ENCODE measurements around the gene TNRC6C.

Gene TNRC6C, protein sequence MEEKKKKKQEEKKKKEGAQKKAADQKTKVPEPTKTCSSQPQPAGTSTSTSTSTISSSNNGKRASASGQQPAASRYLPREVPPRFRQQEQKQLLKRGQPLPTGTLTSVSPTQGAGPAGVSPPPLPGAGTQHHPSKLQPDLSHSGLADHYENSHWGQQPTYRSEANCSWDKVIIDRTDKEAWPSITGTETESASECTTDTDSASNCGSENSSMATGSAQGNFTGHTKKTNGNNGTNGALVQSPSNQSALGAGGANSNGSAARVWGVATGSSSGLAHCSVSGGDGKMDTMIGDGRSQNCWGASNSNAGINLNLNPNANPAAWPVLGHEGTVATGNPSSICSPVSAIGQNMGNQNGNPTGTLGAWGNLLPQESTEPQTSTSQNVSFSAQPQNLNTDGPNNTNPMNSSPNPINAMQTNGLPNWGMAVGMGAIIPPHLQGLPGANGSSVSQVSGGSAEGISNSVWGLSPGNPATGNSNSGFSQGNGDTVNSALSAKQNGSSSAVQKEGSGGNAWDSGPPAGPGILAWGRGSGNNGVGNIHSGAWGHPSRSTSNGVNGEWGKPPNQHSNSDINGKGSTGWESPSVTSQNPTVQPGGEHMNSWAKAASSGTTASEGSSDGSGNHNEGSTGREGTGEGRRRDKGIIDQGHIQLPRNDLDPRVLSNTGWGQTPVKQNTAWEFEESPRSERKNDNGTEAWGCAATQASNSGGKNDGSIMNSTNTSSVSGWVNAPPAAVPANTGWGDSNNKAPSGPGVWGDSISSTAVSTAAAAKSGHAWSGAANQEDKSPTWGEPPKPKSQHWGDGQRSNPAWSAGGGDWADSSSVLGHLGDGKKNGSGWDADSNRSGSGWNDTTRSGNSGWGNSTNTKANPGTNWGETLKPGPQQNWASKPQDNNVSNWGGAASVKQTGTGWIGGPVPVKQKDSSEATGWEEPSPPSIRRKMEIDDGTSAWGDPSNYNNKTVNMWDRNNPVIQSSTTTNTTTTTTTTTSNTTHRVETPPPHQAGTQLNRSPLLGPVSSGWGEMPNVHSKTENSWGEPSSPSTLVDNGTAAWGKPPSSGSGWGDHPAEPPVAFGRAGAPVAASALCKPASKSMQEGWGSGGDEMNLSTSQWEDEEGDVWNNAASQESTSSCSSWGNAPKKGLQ (N-terminal part only)

DNA sequence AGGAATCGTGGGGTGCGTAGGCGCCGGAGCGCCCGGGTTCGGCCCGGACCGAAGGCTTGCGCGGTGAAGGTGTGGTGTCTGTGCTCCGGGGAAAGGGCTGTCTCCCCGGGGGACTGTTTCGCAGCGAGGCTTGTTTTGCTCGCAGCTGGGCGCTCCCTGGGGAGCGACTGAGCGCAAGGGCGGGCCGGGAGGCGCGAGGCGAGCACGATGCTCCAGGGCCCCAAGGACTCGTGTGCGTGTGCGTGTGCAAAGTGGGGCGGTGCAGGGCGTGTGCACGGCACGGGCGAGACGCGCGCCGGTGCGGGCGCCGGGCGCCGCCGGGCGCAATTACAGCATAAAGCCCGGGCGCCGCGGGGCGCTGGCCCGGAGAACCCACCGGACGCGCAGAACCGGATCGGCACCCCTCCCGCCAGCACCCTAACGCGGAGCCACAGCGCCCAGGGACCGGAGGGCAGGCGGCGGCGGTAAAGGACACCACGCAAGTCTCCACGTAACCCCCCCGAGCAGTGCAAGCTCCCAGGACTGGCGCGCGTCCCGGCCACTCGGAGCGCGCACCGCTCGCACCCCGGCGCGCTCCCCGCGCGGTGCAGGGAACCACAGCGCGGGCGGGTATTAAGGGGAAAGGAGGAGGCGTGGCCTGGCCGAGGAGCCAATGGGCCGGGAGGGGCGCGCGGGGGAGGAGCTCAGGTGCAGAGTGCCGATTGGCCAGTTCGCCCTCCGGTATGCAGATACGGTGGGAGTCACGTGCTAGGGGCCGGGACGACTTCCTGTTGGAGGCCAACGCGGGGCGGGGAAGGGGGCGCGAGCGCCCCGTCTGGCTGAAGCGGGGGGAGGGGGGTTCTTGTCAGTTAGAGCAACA lies at the start of gene TNRC6C:
TNRC6C (plus strand) TSS at position 847 of the 859 bp plus-strand sequence. CDS start 45,504 bp downstream, outside the sequence.
- DNase-seq (ENCODE audit: low read depth), result peak; percentile 98

DNA sequence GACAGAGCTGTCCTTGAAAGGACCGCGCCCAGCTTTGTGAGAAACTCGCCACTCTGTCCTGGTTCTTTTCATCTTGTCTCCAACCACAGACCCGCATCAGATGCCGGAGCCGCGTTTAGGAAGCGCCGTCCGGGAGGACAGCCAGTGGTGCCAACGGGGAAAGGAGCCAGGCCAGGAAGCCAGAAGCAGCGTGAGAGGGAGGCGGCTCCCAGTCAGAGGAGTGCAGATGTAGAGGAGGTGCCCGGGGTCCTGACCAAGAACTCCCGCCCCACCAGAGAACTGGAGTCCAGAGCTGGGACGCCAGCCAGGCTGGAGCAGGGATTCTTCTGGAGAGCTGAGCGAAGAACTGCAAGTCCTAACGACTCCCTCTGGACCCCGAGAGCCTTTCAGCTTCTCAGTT lies 49.3 kb upstream of the TNRC6C start:
- DNase-seq (ENCODE audit: low read depth), result no peak

DNA sequence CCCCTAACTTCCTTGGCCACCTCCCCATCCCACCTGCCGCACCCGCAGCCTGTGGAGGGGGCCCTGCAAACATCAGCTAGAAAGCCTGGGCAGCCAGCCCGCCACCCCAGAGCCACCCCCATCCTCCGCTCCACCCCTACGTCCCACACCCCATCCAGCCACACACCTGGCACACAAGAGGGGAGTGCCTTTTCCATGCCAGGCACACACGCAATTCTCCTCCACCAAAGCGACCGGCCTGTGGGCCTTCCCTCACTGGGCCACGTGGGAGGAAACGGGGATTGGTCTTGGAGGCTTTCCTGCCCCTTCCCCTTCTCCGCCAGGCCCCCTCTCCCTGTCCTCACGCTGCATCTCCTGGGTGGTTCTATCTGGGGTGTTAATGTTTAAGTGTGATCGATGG lies 48.7 kb upstream of the TNRC6C start:
- DNase-seq (ENCODE audit: low read depth), result no peak

DNA sequence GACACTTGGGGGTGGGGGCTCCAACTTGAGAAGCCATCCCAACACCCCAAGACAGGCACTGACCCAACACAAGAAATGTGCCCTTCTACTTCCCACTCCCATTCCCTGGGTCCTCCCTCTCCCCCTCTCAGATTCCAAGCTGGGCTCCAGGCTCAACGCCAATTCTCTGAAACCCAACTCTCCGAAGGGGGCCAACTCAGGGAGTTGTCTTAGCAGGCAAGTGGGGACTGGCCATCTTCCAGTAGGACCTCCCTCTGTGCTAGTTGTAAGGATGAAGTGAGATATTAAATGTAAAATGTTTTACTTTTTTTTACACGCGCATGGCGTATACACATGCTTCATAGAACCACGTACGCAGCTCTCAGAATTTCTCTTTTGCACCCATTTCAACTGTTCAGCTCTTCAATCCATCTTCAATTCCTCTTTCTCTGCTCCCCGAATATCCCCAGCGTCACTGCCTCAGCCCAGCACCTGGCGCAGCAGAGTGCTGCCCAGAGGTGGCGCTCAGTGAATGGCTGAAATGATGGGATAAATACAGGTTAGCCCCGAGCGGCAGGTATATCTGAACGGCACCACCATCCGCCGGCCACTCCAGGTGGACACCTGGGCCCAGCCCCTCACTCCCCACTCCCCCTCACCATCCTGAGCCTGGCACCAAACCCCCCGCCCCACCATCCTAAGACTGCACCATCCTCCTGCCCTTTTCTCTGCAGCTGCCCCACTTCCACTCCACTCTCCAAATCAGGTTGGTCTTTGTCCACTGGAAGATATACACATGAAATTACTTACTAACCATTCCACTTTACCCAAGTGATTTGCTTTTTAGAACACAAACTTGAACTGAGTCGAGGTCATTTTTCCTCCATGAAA lies 43.9 kb upstream of the TNRC6C start:
- no peak for DNase-seq (ENCODE audit: low read depth)

DNA sequence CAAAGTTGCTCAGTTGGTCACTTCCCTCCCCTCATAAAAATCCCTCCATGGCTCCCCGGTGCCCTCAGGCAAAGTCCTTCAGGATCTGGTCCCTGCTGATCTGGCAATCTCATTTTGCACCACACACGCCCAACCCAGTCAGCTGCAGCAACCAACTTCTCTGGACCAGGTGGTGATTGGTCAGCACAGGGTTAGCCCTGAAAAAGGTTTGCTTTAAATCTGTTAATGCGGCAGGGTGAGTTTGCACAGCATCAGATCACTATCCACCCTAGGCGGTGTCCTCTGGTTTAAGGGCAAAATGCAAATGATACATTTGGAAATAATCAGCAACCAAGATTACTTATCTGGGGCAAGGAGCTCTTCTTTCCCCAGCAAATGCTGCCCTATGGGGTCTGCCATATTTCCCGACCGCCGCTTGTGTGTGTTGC lies 42.9 kb upstream of the TNRC6C start:
- DNase-seq (ENCODE audit: low read depth), result no peak

DNA sequence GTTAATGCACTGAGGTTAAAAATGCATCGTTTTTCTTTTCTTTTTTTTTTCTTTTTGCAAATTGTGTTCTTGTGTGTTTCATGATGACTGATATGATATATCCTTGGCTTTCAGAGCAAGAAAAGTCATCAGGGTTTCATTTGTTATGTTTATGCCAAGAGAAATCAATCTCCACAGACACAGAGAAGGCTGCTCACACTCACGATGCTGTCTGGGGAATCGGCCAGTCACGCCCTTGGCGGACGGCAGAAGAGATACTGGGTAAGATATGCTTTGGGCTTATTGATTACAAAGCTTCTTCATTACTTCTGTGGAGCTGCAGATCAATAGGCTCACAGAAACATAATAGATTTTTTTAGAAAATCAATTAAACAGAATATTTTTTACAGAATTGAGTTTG lies 42.2 kb upstream of the TNRC6C start:
- no peak for DNase-seq (ENCODE audit: low read depth)

DNA sequence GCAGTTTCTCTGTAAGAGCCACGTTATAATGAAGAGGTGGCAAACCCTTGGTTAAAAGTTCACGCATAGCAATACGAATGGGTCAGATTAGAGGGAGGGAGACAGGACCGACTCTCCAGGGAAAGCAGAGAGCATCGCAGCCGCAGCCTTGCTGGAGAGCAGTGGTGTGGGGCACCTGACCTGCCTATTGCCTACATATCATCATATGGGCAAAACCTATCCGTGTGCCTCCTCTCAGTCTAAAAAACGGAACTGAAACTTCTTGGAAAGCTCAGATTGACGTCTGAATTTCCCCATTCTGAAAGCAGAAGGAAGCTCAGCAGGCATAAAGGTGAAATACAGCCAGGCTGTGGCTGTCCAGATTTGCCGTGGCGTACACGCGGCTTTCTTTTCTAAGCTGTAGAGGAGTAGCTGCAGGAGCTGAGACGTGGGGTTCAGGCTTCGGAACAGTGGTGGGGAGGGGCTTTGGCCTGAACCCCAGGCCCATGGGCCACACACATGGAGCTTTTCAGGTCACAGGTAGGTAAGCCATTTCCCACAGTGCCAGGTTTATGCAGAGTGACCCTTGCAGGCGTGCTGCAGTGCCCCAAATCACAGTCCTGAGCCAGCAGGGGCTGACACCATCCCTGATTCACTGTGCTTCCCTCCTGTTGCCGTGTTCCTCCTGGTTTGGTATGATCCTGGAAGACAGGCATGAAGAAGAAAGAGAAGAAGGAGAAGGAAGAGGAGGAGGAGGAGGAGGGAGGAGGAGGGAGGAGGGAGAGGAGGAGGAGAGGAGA lies 41.6 kb upstream of the TNRC6C start:
- DNase-seq (ENCODE audit: low read depth), result no peak

DNA sequence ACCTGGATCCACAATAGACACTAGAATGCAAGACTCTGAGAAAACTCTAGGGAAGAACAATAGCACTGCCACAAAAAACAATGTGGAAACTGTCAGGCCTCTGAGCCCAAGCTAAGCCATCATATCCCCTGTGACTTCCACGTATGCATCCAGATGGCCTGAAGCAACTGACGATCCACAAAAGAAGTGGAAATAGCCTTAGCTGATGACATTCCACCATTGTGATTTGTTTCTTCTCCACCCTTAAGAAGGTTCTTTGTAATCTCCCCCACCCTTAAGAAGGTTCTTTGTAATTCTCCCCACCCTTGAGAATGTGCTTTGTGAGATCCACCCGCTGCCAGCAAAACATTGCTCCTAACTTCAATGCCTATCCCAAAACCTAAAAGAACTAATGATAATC lies 39.2 kb upstream of the TNRC6C start:
- DNase-seq (ENCODE audit: low read depth), result no peak

DNA sequence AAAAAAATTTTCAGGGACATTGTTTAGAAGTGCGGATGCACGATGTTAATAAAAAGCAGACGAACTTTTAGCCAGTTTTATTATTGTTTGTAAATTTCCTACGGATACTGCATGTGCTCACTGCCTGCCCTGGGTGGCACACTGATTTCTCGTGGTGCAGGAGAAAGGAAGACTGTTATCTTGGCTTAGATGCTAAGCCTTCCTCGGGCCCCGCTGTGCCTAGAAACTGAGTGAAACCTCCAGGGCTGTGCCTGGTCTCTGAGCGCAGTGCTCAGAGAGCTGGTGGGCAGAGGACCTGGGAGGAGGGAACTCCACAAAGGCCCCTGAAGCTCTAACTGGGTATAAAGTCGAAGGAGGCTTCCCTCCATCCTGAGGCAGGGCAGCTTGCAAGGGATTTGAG lies 35.4 kb upstream of the TNRC6C start:
- no peak for DNase-seq (ENCODE audit: low read depth)

DNA sequence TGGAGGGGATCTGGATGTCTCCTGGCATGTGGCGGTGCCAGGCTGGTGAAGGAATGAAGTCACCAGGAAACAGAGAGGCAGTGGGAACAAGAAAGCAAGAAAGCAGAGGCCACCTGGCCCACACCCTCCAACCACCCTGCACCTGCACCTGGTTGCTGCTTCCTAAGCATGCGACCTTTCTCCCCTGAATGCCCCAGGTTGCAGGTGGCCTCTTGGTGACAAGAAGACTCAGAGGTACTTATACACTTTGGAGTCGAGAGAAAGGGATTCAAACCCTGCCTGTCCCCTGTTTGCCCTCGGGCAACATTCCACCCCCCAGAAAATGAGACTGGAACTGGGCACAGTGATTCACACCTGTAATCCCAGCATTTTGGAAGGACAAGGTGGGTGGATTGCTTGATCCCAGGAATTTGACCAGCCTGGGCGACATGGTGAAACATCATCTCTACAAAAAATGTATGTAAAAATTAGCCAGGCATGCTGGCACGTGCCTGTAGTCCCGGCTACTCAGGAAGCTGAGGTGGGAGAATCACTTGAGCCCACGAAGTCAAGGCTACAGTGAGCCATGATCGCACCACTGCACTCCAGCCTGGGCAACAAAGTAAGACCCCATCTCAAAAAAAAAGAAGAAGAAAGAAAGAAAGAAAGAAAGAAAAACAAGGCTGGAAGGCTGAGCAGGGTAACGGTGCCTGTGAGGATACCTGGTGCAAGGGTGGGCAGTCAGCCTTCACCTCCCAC lies 34.6 kb upstream of the TNRC6C start:
- no peak for DNase-seq (ENCODE audit: low read depth)

DNA sequence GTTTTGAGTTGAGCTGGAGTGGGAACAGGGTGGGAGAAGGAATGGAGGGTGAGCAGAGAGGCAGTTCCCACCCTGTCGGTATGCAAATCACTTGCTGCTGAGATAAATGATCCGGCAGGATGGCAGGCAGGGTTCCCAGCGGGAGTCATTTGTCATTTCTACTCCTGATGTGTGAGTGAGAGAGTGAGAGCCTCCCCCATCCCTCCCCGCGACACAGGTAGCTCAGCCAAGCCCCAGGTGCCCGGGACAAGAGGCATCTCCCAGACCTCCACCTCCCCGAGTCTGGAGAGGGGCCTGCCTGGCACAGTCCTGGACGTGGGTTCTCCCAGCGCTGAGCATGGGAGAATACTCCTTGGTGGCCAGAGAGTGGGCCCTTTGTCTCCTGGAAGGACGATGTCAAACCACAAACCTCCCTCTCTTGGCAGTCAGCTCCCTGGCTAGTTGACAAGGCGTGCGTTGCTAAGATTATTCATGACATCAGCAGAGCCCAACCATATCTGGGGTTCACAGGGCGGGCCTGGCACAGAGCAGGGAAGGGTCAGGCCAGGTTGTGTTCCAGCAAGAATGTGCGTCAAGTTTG lies 33.7 kb upstream of the TNRC6C start:
- peak; percentile 54 for DNase-seq (ENCODE audit: low read depth)

DNA sequence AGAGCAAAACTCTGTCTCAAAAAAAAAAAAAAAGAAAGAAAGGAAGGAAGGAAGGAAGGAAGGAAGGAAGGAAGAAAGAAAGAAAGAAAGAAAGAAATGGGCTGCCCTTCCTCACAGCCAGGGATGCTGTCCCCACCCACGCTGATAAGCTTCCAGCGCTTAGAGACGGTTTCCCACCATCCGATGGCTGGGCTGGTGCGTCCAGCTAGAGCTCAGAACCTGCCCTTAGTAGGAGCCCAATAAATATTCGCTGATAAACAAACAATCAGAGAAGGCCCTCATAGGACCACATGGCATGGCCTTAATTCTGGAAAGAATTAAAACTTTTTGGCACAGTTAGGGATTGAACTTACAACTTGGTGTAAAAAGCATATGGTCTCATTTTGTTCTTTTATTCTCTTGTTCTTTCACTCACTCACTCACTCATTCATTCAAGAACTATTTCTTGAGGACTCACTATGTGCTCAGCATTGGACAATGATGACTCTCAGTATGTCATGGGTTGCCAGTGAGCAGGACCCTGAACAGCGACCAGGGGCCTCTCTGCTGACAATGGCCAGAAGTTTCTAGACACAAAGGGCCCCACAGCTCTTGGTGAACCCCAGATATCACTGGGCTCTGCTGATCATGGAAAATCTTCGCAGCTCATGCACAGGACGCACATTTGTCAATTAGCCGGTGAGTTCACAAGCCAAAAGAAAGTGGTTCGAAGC lies 32.5 kb upstream of the TNRC6C start:
- no peak for DNase-seq (ENCODE audit: low read depth)

DNA sequence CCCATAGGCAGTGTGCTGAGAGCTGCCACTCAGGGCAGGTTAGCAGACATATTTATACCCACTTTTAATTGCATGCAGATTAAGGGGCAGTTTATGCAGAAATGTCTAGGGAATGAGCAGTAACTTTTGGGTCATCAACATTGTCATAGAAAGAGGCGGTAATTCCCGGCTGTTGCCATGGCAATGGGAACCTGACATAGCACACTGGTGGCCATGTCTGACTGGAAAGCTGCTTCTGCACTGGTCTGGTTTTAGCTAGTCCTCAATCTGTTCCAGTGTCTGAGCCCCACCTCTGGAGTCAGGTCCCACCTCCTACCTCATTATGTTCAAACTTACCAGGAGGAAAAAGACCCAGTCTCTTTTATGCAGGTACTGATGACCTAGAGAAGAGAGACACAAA lies 31.5 kb upstream of the TNRC6C start:
- no peak for DNase-seq (ENCODE audit: low read depth)

DNA sequence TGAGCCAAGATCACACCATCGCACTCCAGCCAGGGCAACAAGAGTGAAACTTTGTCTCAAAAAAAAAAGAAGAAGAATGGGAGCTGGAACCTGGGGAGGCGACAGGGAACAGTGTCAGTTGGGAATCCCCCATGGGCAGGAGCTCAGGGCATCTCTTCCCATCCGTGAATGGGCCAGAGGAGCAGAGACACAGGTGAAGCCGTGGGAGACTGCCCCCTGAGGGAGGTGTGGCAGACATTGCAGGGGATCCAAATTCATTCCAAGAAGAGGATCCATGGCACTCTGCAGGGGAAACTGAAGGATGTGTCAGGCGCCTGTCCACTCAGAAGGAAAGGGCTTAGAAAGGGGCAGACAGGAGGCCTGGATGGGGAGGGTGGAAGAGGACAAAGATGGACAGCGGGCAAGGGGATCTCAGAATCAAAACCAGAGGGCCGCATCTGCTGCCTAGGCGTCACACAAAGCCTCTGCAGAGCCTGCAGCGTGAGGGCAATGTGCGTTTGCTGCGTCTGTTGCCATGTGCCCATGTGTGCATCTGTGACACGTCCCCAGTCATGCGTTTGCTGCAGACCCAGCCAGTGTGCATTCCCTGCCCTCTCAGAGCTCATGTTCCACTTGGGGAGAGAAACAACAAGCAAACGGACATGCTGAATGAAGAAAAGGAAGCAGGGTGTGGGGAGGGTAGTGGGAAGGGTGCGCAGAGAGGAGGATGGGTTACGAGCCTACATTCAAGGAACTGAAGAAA lies 30.6 kb upstream of the TNRC6C start:
- no peak for DNase-seq (ENCODE audit: low read depth)

DNA sequence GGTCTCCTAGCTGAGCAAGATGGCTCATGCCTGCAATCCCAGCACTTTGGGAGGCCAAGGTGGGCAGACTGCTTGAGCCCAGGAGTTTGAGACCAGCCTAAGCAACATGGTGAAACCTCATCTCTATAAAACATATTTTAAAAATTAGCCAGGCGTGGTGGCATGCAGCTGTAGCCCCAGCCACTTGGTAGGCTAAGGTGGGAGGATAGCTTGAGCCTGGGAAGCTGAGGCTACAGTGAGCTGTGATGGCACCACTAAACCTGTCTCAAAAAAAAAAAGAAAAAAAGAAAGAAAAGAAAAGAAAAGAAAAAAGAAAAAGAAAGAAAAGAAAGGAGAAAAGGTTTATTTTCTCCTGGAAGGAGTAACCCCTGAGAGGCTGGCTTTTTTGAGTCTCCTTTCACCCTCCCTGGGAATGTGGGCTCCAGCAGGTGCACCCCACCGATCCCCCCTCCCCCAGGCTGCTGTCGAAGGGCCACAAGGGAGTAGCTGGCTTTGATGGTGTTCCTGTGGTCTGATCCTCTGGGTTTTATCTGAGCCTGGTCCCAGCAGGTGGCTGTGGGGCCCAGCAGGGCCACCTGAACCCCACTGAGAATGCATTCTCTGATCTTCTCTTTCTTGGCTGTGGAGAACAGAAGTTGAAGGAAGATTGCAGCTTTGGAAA lies 29.9 kb upstream of the TNRC6C start:
- no peak for DNase-seq (ENCODE audit: low read depth)

DNA sequence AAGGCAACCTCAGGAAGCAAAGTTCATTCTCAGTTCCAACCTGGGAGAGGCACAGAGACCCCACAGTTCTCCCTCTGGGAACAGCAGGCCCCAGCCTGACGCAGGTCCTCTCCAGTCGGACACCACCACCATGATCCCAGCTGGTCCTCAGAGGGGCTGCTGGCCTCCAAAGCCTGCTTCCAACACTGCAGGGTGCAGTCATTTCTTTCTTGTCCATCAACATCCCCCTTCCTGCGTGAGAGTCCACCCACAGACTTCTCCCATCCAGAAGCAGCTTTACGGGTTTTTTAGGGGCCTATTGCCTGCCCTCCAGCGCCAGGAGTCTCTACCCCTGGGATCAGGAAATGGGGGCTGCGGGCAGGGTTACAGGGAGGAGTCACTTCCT lies 29.3 kb upstream of the TNRC6C start:
- DNase-seq (ENCODE audit: low read depth), result no peak

DNA sequence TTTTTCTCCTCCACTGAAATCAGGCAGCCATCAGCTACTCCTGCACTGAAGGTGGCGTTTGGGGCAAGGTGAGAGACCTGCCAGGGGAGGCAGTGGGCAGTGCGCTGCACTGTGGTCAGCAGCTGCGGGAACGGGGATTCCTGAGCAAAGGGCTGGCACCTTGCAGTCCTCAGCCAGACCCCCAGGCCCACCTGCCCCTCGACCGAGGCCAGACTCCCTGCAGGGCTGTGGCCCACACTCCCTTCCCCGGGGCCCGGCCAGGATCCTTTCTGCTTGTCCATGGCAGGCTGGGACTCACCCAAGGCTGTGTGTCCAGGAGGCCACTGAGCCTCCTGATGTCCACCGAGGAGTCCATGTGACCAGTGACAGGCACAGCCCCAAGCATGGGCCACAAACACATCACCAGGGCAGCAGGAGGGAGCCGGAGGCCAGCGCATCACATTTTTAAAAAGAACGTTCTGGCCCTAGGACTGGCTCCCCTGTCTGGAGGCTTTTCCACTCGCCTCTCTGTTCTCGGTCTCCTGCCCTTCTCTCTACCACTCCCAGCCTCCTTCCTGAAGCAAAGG lies 28.5 kb upstream of the TNRC6C start:
- no peak for DNase-seq (ENCODE audit: low read depth)
